H9 (cell line): Measurements from ENCODE around the gene TTC27. TPM values are rescaled to one million over a fixed set of nuclear protein-coding genes. Genes with fewer than 3 reads are reported as not detected.

Experiments
- DNase-seq: peaks from one replicate; pipeline ENCODE4 v3.0.0-alpha.2; 2017
- H2AFZ ChIP-seq: one replicate; pipeline ENCODE4 v1.6.1; 2013; ENCODE audit warnings: mild to moderate bottlenecking, low read length, control low read depth, moderate library complexity
- H2AK5ac ChIP-seq: 2 replicates; pipeline ENCODE4 v1.6.1; 2013; ENCODE audit warnings: low read length, control low read depth, mixed read lengths; ENCODE audit not compliant: insufficient read length
- H2BK120ac ChIP-seq: one replicate; pipeline ENCODE4 v1.6.1; 2013; ENCODE audit warnings: low read depth, mild to moderate bottlenecking, low read length, control low read depth, inconsistent platforms; ENCODE audit not compliant: poor library complexity, severe bottlenecking
- H2BK12ac ChIP-seq: 2 replicates; pipeline ENCODE4 v1.6.1; 2013; ENCODE audit warnings: low read length, control low read depth, mixed read lengths, low read depth; ENCODE audit not compliant: insufficient read length
- H2BK15ac ChIP-seq: 2 replicates; pipeline ENCODE4 v1.6.1; 2013; ENCODE audit warnings: low read depth, low read length, control low read depth
- H2BK20ac ChIP-seq: one replicate; pipeline ENCODE4 v1.6.1; 2013; ENCODE audit warnings: low read depth, mild to moderate bottlenecking, low read length, control low read depth, inconsistent platforms; ENCODE audit not compliant: poor library complexity, severe bottlenecking
- H2BK5ac ChIP-seq: 2 replicates; pipeline ENCODE4 v1.6.1; 2013; ENCODE audit warnings: low read length, control low read depth, mixed read lengths; ENCODE audit not compliant: insufficient read length
- H3K14ac ChIP-seq: 2 replicates; pipeline ENCODE4 v1.6.1; 2013; ENCODE audit warnings: low read length, control low read depth; ENCODE audit not compliant: insufficient read depth
- H3K18ac ChIP-seq: 2 replicates; pipeline ENCODE4 v1.6.1; 2013; ENCODE audit warnings: low read depth, mild to moderate bottlenecking, mixed read lengths, low read length, control low read depth; ENCODE audit not compliant: insufficient read length
- H3K23ac ChIP-seq: 2 replicates; pipeline ENCODE4 v1.6.1; 2013; ENCODE audit warnings: low read length, control low read depth, mixed read lengths, low read depth; ENCODE audit not compliant: insufficient read length
- H3K23me2 ChIP-seq: 2 replicates; pipeline ENCODE4 v1.6.1; 2013; ENCODE audit warnings: low read depth, mild to moderate bottlenecking, mixed read lengths, low read length, control low read depth; ENCODE audit not compliant: insufficient read length, poor library complexity, severe bottlenecking
- H3K27ac ChIP-seq: 2 replicates; pipeline ENCODE4 v1.5.1; 2013; ENCODE audit warnings: low read length, control low read depth, mixed read lengths, low read depth; ENCODE audit not compliant: insufficient read length
- H3K27me3 ChIP-seq: 2 replicates; pipeline ENCODE4 v1.6.1; 2013; ENCODE audit warnings: low read length, control low read depth, inconsistent platforms; ENCODE audit not compliant: insufficient read depth
- H3K4ac ChIP-seq: 2 replicates; pipeline ENCODE4 v1.6.1; 2013; ENCODE audit warnings: low read depth, mild to moderate bottlenecking, control low read depth, inconsistent platforms, low read length, moderate library complexity
- H3K4me1 ChIP-seq: 2 replicates; pipeline ENCODE4 v1.6.1; 2013; ENCODE audit warnings: low read length, control low read depth, inconsistent platforms; ENCODE audit not compliant: insufficient read depth
- H3K4me2 ChIP-seq: 2 replicates; pipeline ENCODE4 v1.6.1; 2013; ENCODE audit warnings: low read length, control low read depth, mixed read lengths; ENCODE audit not compliant: insufficient read length, insufficient read depth
- H3K56ac ChIP-seq: 2 replicates; pipeline ENCODE4 v1.6.1; 2013; ENCODE audit warnings: low read depth, mild to moderate bottlenecking, mixed read lengths, low read length, control low read depth; ENCODE audit not compliant: insufficient read length
- H3K79me1 ChIP-seq: 2 replicates; pipeline ENCODE4 v1.6.1; 2013; ENCODE audit warnings: low read depth, mild to moderate bottlenecking, moderate library complexity, low read length, control low read depth, inconsistent platforms; ENCODE audit not compliant: insufficient read depth, poor library complexity, severe bottlenecking
- H3K79me2 ChIP-seq: 2 replicates; pipeline ENCODE4 v1.6.1; 2013; ENCODE audit warnings: low read length, control low read depth, inconsistent platforms; ENCODE audit not compliant: insufficient read depth
- H3K9ac ChIP-seq: 2 replicates; pipeline ENCODE4 v1.6.1; 2013; ENCODE audit warnings: low read length, control low read depth, mixed read lengths; ENCODE audit not compliant: insufficient read length; ENCODE audit errors: extremely low read depth
- H3K9me3 ChIP-seq: one replicate; pipeline ENCODE4 v1.6.1; 2013; ENCODE audit warnings: low read depth, low read length, inconsistent platforms; ENCODE audit not compliant: control insufficient read depth
- H3T11ph ChIP-seq: one replicate; pipeline ENCODE4 v1.6.1; 2013; ENCODE audit warnings: mild to moderate bottlenecking, low read length, control low read depth, inconsistent platforms
- H4K20me1 ChIP-seq: one replicate; pipeline ENCODE4 v1.6.1; 2013; ENCODE audit not compliant: control insufficient read depth, insufficient read length, insufficient read depth
- H4K5ac ChIP-seq: 2 replicates; pipeline ENCODE4 v1.6.1; 2013; ENCODE audit warnings: low read depth, mild to moderate bottlenecking, mixed read lengths, low read length, control low read depth; ENCODE audit not compliant: insufficient read length
- H4K8ac ChIP-seq: replicated peaks from 2 replicates; pipeline ENCODE4 v1.6.1; 2013; ENCODE audit warnings: low read length, control low read depth, mixed read lengths, low read depth; ENCODE audit not compliant: insufficient read length
- H4K91ac ChIP-seq: 2 replicates; pipeline ENCODE4 v1.6.1; 2013; ENCODE audit warnings: low read depth, mild to moderate bottlenecking, moderate library complexity, mixed read lengths, low read length, control low read depth; ENCODE audit not compliant: insufficient read length
- H3K27ac Mint-ChIP-seq, 3 experiments: 2 replicates in 2 of 3; 3 replicates in 1 of 3; pipeline ENCODE4 v1.8.0; 2020 to 2021; ENCODE audit warnings: mixed read lengths in 3 of 3, mild to moderate bottlenecking in 1 of 3, moderate library complexity in 1 of 3
- H3K27me3 Mint-ChIP-seq: 2 replicates; pipeline ENCODE4 v1.8.0; 2021; ENCODE audit warnings: low read depth, mild to moderate bottlenecking, moderate library complexity, mixed read lengths
- H3K36me3 Mint-ChIP-seq, 3 experiments: 2 replicates in 2 of 3; 3 replicates in 1 of 3; pipeline ENCODE4 v1.8.0; 2020 to 2021; ENCODE audit warnings: low read depth in 3 of 3, mixed read lengths in 3 of 3; ENCODE audit not compliant: insufficient read depth in 1 of 3
- H3K4me1 Mint-ChIP-seq, 2 experiments: 2 replicates each; pipeline ENCODE4 v1.8.0; 2020; ENCODE audit warnings: mixed read lengths in 2 of 2
- H3K4me3 Mint-ChIP-seq, 2 experiments: 2 replicates in 1 of 2; 3 replicates in 1 of 2; pipeline ENCODE4 v1.8.0; 2020 to 2021; ENCODE audit warnings: mild to moderate bottlenecking in 2 of 2, mixed read lengths in 2 of 2, moderate library complexity in 1 of 2
- H3K9me3 Mint-ChIP-seq, 2 experiments: 2 replicates in 1 of 2; 3 replicates in 1 of 2; pipeline ENCODE4 v1.8.0; 2020; ENCODE audit warnings: mild to moderate bottlenecking in 2 of 2, mixed read lengths in 2 of 2, moderate library complexity in 1 of 2
- WGBS: extraction: QIAGEN DNeasy Blood & Tissue Kit; methylation state at CpG from one replicate; pipeline ENCODE4 v1.1.7; 2013; ENCODE audit warnings: missing lambda C conversion rate, low lambda C conversion rate, mixed read lengths; ENCODE audit not compliant: insufficient read length; ENCODE audit errors: extremely low coverage; 5-methylcytosine and 5-hydroxymethylcytosine counted together
- total RNA-seq: library from RNA; stranded (reverse); gene quantifications from 2 replicates; pipeline ENCODE4 v1.2.1, GENCODE V29; 2021
- TF ChIP-seq, protein P1 (sequence below): fragments of 200-600 bp; sonication (generic); conservative IDR thresholded peaks from 3 replicates; pipeline ENCODE4 v1.8.0; 2021; ENCODE audit warnings: antibody characterized with exemption, mild to moderate bottlenecking

The TTC27 gene
- total RNA-seq, 1 experiment from 2014 or later: 26.0 TPM

- H2BK20ac ChIP-seq: no peak overlapping the region
- peaks cover 0 to 2% (median 0%) of the 10 kb centered on the region in 3 experiments; a peak in 1 of 7 replicates for H3K36me3 Mint-ChIP-seq
- no peak overlapping the region for H3K4ac ChIP-seq
- H3K23ac ChIP-seq: no peak overlapping the region
- H3K27ac ChIP-seq: no peak overlapping the region
- no peak overlapping the region for H2BK120ac ChIP-seq
- no peak overlapping the region for H3K14ac ChIP-seq
- H4K20me1 ChIP-seq: no peaks in the 10 kb centered on the region
- no peaks in the 10 kb centered on the region for H3K4me1 ChIP-seq
- H3K56ac ChIP-seq: no peak overlapping the region
- H3K9ac ChIP-seq: no peak overlapping the region
- no peak overlapping the region for H2AFZ ChIP-seq
- H3K27me3 Mint-ChIP-seq: no peaks in the 10 kb centered on the region
- H3K23me2 ChIP-seq: no peaks in the 10 kb centered on the region
- no peak for DNase-seq
- no peak overlapping the region for H3K4me3 Mint-ChIP-seq
- H2AK5ac ChIP-seq: no peak overlapping the region
- no peak overlapping the region for H3K18ac ChIP-seq
- H3K27me3 ChIP-seq: no peaks in the 10 kb centered on the region
- no peak overlapping the region for H2BK12ac ChIP-seq
- H3K27ac Mint-ChIP-seq: no peak overlapping the region
- no peak overlapping the region for H4K8ac ChIP-seq
- no peaks in the 10 kb centered on the region for H3K9me3 Mint-ChIP-seq
- no peak overlapping the region for H4K5ac ChIP-seq
- H3K4me1 Mint-ChIP-seq: no peaks in the 10 kb centered on the region
- H3K4me2 ChIP-seq: no peak overlapping the region
- no peak overlapping the region for H2BK15ac ChIP-seq
- no peak overlapping the region for H4K91ac ChIP-seq
- no peak overlapping the region for H3T11ph ChIP-seq
- TF ChIP-seq, protein P1, sequence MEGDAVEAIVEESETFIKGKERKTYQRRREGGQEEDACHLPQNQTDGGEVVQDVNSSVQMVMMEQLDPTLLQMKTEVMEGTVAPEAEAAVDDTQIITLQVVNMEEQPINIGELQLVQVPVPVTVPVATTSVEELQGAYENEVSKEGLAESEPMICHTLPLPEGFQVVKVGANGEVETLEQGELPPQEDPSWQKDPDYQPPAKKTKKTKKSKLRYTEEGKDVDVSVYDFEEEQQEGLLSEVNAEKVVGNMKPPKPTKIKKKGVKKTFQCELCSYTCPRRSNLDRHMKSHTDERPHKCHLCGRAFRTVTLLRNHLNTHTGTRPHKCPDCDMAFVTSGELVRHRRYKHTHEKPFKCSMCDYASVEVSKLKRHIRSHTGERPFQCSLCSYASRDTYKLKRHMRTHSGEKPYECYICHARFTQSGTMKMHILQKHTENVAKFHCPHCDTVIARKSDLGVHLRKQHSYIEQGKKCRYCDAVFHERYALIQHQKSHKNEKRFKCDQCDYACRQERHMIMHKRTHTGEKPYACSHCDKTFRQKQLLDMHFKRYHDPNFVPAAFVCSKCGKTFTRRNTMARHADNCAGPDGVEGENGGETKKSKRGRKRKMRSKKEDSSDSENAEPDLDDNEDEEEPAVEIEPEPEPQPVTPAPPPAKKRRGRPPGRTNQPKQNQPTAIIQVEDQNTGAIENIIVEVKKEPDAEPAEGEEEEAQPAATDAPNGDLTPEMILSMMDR: no peak
- no peaks in the 10 kb centered on the region for H3K79me1 ChIP-seq
- no peaks in the 10 kb centered on the region for H3K79me2 ChIP-seq
- H2BK5ac ChIP-seq: no peak overlapping the region
- H3K9me3 ChIP-seq: no peaks in the 10 kb centered on the region
- WGBS: no CpG with 5 or more reads among the region's 1 CpG
These were observed 192.9 kb downstream of the TTC27 start for GRCh38 chr2:32820701-32821100.
